Suppressor macrophage treated with lipopolysaccharide for 1 hour (primary cell): ENCODE measurements around the gene AGRN.
"Not testable (repeated sequence)": the region's sequence is repeated elsewhere in the genome, so short reads cannot be mapped to it uniquely, and the experiment has no call there.

ENCODE experiments used
- DNase-seq, 3 donors: peaks; one replicate each; pipeline ENCODE4 v3.0.0-alpha.2; 2020 to 2022

AGRN gene

GRCh38 chr1:981955-982558, 37.9 kb upstream of the AGRN start, which contains the start of gene PERM1:
Gene PERM1 (minus strand): TSS chr1:982093. CDS start chr1:981029, 1,064 bp downstream.
- DNase-seq: no peak

GRCh38 chr1:982765-983436, 37.0 kb upstream of the AGRN start:
- DNase-seq: no peak

GRCh38 chr1:983798-984475, 36.0 kb upstream of the AGRN start:
- DNase-seq: peak; percentile 50 to 67 (median 53)

GRCh38 chr1:984476-984814, 35.5 kb upstream of the AGRN start:
- DNase-seq: no peak

- no peak for DNase-seq
Observed at GRCh38 chr1:985126-985525, 34.8 kb upstream of the AGRN start.

GRCh38 chr1:988061-988460, 31.9 kb upstream of the AGRN start:
- not testable (repeated sequence) for DNase-seq

- DNase-seq: not testable (repeated sequence)
Observed at GRCh38 chr1:991275-991674, 28.6 kb upstream of the AGRN start.

GRCh38 chr1:991895-992294, 28.0 kb upstream of the AGRN start:
- no peak for DNase-seq

GRCh38 chr1:992362-992761, 27.6 kb upstream of the AGRN start:
- DNase-seq: peak in 1 of 3 donors; percentile 52

- peak in 1 of 3 donors; percentile 45 for DNase-seq
Observed at GRCh38 chr1:993379-993995, 26.4 kb upstream of the AGRN start.

GRCh38 chr1:994546-994945, 25.4 kb upstream of the AGRN start:
- not testable (repeated sequence) for DNase-seq

GRCh38 chr1:995665-996633, 24.0 kb upstream of the AGRN start:
- no peak for DNase-seq

GRCh38 chr1:996851-997712, 22.8 kb upstream of the AGRN start:
- DNase-seq: peak in 1 of 3 donors; percentile 44

- DNase-seq: no peak
Observed at GRCh38 chr1:997713-997992, 22.3 kb upstream of the AGRN start.

GRCh38 chr1:997993-998744, 21.8 kb upstream of the AGRN start:
- DNase-seq: no peak

GRCh38 chr1:998745-998994, 21.2 kb upstream of the AGRN start:
- no peak for DNase-seq

- peak in 1 of 3 donors; percentile 60 for DNase-seq
Observed at GRCh38 chr1:998995-999724, 20.8 kb upstream of the AGRN start.

GRCh38 chr1:999725-1000356, 20.1 kb upstream of the AGRN start, which contains the start of gene HES4:
Gene HES4 (minus strand): TSS chr1:1000097. CDS start chr1:999973, 124 bp downstream.
- peak; percentile 96 to 97 (median 97) for DNase-seq

- peak; percentile 85 to 92 (median 88) for DNase-seq
Observed at GRCh38 chr1:1000357-1001056, 19.4 kb upstream of the AGRN start.
